OCI-M1 (cell line): ENCODE measurements around the gene DPP10.
A peak's percentile ranks its signal among the peaks of the same experiment; 100 is the strongest.
"Not testable (repeated sequence)": the region's sequence is repeated elsewhere in the genome, so short reads cannot be mapped to it uniquely, and the experiment has no call there.

Source experiments
- DNase-seq: peaks from one replicate; lab custom pipeline; 2025; lab: John Stamatoyannopoulos, UW

Gene DPP10

GRCh38 chr2:114724454-114724853 lies 282.0 kb downstream of the DPP10 start:
- no peak for DNase-seq

GRCh38 chr2:114727012-114727411 lies 284.6 kb downstream of the DPP10 start:
- DNase-seq = no peak

DNA sequence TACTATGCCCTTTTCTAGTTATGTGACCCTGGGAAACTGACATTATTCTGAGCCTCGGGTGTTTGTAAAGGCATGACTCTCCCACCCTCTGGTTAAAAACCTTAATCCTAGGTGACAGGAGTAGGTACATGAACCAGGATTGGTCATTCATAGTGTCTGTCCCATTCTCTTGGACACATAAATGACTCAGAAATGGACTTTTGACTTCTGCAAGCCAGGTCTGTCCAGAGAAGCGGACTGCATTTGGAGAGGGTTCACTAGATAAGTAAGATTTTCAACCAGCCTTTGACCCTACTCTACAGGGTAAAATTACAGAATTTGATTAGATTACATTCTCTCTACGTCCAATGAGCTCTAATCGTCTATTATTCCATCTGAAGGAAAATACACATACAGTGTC lies 285.9 kb downstream of the DPP10 start:
- DNase-seq = no peak

DNA sequence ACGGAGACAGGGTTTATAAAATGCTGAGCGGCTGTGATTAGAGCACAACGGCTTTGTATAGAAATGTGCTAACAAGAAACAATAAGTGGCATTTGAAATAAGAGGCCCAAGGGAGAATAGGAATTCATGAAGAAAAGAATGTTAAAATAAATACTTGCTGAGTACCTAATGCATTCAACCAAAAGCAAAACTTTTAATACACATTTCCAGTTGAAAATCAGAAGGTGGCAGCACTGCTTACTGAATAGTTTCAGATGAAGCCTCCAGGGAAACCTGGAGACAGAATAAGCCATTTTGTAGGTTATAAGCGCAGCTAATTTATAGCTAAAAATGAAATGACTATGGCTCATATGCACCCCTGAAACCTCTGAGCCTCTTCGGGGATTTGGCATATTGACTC lies 286.6 kb downstream of the DPP10 start:
- peak; percentile 35 for DNase-seq

DNA sequence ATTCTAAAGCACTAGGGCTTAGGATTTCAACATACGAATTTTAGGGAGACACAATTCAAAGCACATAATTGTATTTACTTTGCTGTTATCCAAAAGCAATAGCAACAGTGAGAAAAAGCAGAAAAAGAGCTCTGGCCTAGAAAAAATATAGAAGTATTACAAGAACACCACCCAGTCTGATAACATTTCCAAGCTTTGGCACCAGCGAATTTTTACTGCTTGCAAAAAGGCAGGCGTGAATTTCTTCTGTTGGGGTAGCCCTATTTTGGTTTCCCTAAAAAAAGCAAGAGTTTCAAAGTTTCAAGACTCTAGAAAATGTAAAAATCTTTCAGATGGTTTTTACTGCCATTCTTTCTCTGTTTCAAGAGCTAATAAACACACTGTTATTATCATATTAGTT lies 292.7 kb downstream of the DPP10 start:
- no peak for DNase-seq

GRCh38 chr2:114742245-114742644 lies 299.8 kb downstream of the DPP10 start:
- DNase-seq = no peak

DNA sequence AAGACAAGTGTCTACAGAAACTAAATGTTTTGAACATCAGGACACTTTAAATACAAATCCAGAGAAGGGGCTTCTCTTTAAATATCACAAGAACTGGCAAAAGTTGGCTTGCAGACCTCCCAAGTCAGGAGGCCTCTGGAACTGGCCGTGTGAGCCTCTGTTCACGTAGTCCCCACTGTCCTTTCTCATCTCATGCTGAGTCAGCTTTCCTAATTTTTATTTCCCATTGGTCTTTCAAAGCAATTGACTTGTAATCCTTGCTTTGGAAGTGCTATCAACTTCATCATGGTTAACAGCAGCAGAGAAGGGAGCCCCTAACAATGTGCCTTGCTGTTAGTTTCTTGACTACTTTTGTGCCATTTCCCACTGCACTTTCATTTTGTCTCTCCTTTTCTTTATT lies 303.3 kb downstream of the DPP10 start:
- no peak for DNase-seq

GRCh38 chr2:114748175-114748574 lies 305.7 kb downstream of the DPP10 start:
- not testable (repeated sequence) for DNase-seq

DNA sequence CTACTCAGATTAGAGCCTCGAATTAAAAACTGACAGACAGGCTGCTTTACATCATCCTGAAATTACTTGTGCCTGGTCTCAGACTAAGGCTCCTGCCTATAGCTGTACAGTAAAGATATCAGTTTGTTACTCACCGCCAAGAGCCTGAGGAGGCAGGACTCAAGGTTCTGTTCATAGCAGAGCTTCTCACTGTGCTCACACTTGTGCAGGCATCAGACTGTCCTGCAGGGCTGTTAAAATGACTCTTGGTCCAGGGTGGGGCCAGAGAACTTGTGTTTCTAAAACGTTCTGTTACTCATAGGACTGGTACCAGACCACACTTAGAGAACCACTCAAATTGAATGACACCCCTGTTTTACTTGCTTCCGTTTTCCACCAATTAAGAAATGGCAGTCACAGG lies 310.0 kb downstream of the DPP10 start:
- no peak for DNase-seq

DNA sequence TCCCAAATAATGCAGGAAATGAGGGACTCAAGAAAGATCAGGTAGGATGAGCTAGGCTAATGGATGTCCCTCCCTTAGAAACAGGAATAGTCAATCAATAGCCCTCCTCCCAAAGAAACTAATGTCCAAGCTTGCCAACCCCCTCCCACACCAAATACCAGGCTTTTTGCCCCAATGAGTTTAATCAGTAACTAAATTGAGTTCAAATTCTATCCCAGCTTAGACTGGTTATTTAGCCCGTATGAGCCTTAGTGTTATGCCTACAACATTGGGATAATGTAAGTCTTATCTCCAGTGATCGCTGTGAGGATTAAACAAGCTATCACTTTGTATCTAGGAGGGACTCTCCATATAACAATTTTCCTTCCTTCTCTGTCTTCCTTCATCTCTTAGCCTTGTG lies 310.7 kb downstream of the DPP10 start:
- DNase-seq = no peak

- DNase-seq = no peak
These were observed 312.6 kb downstream of the DPP10 start for GRCh38 chr2:114754907-114755563.

GRCh38 chr2:114762376-114762775 lies 319.9 kb downstream of the DPP10 start:
- DNase-seq = no peak

- no peak for DNase-seq
These were observed 320.5 kb downstream of the DPP10 start for GRCh38 chr2:114762986-114763385.

GRCh38 chr2:114769110-114769509 lies 326.7 kb downstream of the DPP10 start:
- DNase-seq = no peak

GRCh38 chr2:114769991-114770390 lies 327.6 kb downstream of the DPP10 start:
- no peak for DNase-seq

GRCh38 chr2:114784046-114784445 lies 341.6 kb downstream of the DPP10 start:
- DNase-seq = no peak

GRCh38 chr2:114784890-114785583 lies 342.6 kb downstream of the DPP10 start:
- DNase-seq = no peak

DNA sequence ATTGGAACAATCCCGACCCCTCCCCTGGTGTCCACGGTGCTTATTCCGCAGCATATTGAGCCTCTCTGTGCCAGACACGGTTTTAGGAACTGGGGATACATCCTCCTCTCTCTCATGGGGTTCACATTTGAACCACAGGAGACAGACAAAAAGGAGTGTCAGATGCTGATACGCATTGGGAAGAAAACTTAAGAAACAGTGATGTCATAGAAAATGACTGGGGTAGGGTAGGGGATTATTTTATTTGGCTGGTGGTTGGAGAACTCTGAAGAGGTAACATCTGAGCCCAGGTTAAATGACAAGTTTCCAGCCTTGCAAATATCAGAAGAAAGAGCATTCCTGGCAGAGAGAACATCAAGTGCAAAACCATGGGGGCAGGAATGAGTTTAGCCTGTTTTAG lies 344.5 kb downstream of the DPP10 start:
- DNase-seq = no peak

GRCh38 chr2:114787486-114787885 lies 345.0 kb downstream of the DPP10 start:
- no peak for DNase-seq

- no peak for DNase-seq
These were observed 347.5 kb downstream of the DPP10 start for GRCh38 chr2:114789989-114790388.

DNA sequence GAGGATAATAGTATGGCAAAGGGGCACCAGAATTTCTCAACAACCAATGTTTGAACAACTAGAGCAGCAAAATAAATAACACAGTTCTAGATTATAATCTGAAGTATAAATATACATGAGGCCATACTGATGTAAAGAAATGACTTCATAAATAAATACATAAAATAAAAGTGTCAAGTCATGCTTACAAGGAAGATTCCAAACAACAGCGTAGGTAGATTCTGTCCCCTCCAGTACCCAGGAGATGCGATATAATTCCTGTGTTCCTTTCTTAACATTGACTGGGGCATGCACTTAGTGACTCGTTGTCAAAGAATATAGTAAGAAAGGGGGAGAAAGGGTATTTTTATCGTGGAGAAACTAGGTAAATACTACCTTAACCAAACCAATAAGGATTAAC lies 355.1 kb downstream of the DPP10 start:
- DNase-seq = no peak

DNA sequence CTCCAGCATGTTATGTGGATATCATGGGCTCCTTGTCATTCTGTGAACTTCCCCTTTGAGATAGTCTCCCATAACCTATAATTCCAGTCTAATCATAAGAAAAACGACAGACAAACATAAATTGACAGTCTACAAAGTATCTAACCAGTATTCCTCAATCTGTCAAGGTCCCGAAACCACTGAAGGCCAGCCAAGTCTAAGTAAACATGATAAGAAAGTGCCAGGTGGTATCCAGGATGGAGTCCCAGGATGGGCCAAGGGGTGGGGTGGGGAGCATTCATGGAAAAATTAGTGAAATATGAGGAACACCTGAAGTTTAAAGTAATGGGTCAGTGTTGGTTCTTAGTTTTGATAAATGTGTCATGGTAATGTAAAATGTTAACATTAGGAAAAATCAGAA lies 355.5 kb downstream of the DPP10 start:
- DNase-seq = no peak

DNA sequence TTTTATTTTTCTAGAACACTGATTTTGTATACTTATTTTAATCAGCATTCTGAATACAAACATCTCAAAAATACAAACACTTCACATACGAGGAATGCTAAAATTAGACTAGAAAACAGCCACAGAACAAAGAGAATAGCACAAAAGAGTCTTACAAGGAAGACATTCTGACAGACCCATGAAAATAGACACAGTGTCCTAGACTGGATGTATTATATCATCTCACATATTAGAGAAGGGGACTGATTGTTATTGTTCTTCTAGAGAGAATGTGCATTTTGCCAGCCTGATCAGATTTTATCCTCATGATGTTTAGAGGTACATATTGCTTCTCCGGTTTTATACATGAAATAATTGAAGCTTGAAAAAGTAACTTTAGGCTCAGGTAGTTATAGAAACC lies 357.9 kb downstream of the DPP10 start:
- DNase-seq = no peak

GRCh38 chr2:114805195-114805594 lies 362.8 kb downstream of the DPP10 start:
- DNase-seq = no peak
